ENCODE data around the gene ZNF584.
"Not testable (repeated sequence)": the region's sequence is repeated elsewhere in the genome, so short reads cannot be mapped to it uniquely, and the experiment has no call there.

Gene ZNF584

GRCh38 chr19:58408152-58409009, at the start of gene ZNF584:
ZNF584 (plus strand) TSS chr19:58408649; CDS start chr19:58409148, 499 bp downstream.
- H3K27me3 ChIP-seq (ENCODE audit: low read depth), result no peaks in the 10 kb centered on the region
- H3K36me3 ChIP-seq (replicated peaks), result peaks cover 8% of the 10 kb centered on the region
- peak within 1 kb of the TSS; percentile 97 for H3K4me3 ChIP-seq
- peaks cover 9% of the 10 kb centered on the region for H3K4me1 ChIP-seq
- H3K9me3 ChIP-seq, result no peaks in the 10 kb centered on the region
- in situ Hi-C loops (cut with MboI; ENCODE audit: low sequenced_read_pairs), result no loop called here
- DNase-seq (ENCODE audit: low spot score in 2 of 2), result peak; percentile 96 to 97

GRCh38 chr19:58361900-58362271, 46.6 kb upstream of the ZNF584 start:
- peak; percentile 8 to 65 for DNase-seq (ENCODE audit: low spot score in 2 of 2)
- Histone ChIP-seq H3K4me3 (peak overlapping the region; percentile 92), H3K9me3 (no peaks in the 10 kb centered on the region), H3K27me3 (ENCODE audit: low read depth) (no peaks in the 10 kb centered on the region), H3K36me3 (replicated peaks) (peaks cover 3% of the 10 kb centered on the region; the same call in 1 of the 2 replicates), H3K4me1 (peaks cover 6% of the 10 kb centered on the region; the same call in 1 of the 2 replicates)
- in situ Hi-C loops (cut with MboI; ENCODE audit: low sequenced_read_pairs), result no loop called here

DNA sequence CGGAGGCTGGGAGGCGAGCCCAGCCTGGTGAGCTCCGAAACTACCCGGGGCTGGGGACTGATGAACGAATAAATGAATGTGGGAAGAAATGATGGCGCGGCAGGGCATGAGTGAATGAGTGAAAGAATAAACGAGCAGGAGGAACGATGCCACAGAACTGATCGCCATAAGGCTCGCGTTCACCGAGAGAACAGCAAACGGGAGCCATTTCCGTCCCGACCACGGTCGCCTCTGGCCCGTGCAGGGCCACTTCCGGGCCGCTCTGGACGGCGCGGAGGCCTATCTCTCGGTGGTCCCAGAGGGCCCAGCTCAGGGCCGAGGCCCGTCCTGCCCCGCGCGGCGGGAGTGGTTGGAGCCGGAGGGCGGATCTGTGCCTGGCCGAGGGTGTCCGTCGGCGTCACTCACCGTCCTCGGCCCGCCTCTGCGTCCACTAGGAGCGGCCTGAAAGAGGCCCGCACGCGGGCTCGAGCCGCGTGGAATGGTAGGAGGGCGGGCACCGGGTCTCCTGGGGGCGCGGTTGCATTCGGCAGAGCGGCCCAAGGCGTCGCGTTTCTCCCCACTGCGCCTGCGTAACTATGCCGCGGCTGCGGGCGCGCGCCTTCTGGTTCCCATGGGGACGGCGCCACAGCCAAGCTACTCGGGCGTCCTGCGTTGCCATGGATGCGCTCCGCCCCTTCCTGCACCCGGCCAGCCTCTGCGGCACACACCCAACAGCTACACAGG, 46.0 kb upstream of the ZNF584 start, which contains the start of gene ZNF497:
Gene ZNF497 (minus strand): TSS at position 480 of the 723 bp plus-strand sequence. CDS start 5,116 bp downstream, outside the sequence.
- Histone ChIP-seq H3K27me3 (ENCODE audit: low read depth) (no peaks in the 10 kb centered on the region), H3K4me3 (peak within 1 kb of the TSS; percentile 92), H3K4me1 (peaks cover 6% of the 10 kb centered on the region; the same call in 1 of the 2 replicates), H3K36me3 (replicated peaks) (peaks cover 3% of the 10 kb centered on the region; the same call in 1 of the 2 replicates), H3K9me3 (no peaks in the 10 kb centered on the region)
- in situ Hi-C loops (cut with MboI; ENCODE audit: low sequenced_read_pairs), result no loop called here
- DNase-seq (ENCODE audit: low spot score in 2 of 2), result peak; percentile 90 to 98

DNA sequence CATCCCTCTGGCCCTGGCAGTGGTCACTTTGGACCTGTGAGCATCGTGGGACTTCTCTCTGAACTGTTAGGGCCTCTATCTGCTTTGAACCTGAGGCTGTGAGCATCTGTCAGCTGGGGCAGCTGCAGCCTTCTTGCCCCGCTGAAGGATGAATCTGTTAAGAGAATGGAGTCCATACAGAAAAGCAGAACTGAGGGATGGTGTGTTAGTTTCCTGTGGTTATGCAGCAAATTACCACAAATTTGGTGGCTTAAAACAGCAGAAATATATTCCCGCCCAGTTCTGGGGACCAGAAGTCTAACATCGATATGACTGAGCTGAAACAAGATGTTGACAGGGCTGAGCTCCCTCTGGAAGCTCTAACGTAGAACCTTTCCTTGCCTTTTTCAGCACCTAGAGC, 44.3 kb upstream of the ZNF584 start:
- in situ Hi-C loops (cut with MboI; ENCODE audit: low sequenced_read_pairs), result no loop called here
- H3K27me3 ChIP-seq (ENCODE audit: low read depth), result no peaks in the 10 kb centered on the region
- no peak for DNase-seq (ENCODE audit: low spot score in 2 of 2)
- H3K4me1 ChIP-seq, result peaks cover 6% of the 10 kb centered on the region; the same call in 1 of the 2 replicates
- peaks cover 3% of the 10 kb centered on the region; the same call in 1 of the 2 replicates for H3K36me3 ChIP-seq (replicated peaks)
- H3K4me3 ChIP-seq, result no peak overlapping the region
- no peaks in the 10 kb centered on the region for H3K9me3 ChIP-seq

- DNase-seq (ENCODE audit: low spot score in 2 of 2), result no peak
- Histone ChIP-seq H3K4me3 (no peak overlapping the region), H3K27me3 (ENCODE audit: low read depth) (no peaks in the 10 kb centered on the region), H3K4me1 (peaks cover under 1% of the 10 kb centered on the region; the same call in 1 of the 2 replicates), H3K9me3 (no peaks in the 10 kb centered on the region), H3K36me3 (replicated peaks) (peaks cover 3% of the 10 kb centered on the region; the same call in 1 of the 2 replicates)
- in situ Hi-C loops (cut with MboI; ENCODE audit: low sequenced_read_pairs), result no loop called here
Observed at GRCh38 chr19:58366585-58367430, 41.6 kb upstream of the ZNF584 start.

DNA sequence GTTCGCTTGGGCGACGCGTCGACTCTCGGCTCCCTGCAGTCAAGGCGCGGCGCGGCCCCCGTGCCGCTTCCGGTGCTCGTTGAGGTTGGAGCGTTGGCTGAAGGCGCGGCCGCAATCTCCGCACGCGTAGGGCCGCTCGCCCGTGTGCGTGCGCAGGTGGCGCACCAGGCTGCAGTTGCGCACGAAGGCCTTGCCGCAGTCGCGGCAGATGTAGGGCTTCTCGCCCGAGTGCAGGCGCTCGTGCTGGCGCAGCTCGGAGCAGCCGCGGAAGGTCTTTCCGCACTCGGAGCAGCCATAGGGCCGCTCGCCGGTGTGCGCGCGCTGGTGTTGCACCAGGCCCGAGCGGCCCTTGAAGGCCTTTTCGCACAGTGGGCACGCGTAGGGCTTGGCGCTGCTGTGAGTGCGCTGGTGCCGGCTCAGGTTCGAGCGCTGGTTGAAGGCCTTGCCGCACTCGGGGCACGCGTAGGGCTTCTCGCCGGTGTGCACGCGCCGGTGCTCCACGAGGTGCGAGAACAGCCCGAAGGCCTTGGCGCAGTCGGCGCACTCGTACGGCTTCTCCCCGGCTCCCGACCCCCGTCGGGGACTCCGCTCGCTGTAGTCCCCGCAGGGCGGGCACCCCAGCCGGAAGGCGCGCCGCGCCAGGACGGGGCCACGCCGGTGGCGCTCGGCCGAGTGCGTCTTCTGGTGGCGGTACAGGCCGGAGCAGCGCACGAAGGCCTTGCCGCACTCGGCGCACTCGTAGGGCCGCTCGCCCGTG, 40.6 kb upstream of the ZNF584 start:
- no peak overlapping the region for H3K4me3 ChIP-seq
- H3K27me3 ChIP-seq (ENCODE audit: low read depth), result no peaks in the 10 kb centered on the region
- no peak for DNase-seq (ENCODE audit: low spot score in 2 of 2)
- no peaks in the 10 kb centered on the region for H3K36me3 ChIP-seq (replicated peaks)
- in situ Hi-C loops (cut with MboI; ENCODE audit: low sequenced_read_pairs), result no loop called here
- H3K9me3 ChIP-seq, result no peaks in the 10 kb centered on the region
- H3K4me1 ChIP-seq, result no peaks in the 10 kb centered on the region

- in situ Hi-C loops (cut with MboI; ENCODE audit: low sequenced_read_pairs), result no loop called here
- DNase-seq (ENCODE audit: low spot score in 2 of 2), result no peak
- Histone ChIP-seq H3K36me3 (replicated peaks) (no peaks in the 10 kb centered on the region), H3K27me3 (ENCODE audit: low read depth) (no peaks in the 10 kb centered on the region), H3K9me3 (no peaks in the 10 kb centered on the region), H3K4me1 (no peaks in the 10 kb centered on the region), H3K4me3 (no peak overlapping the region)
Observed at GRCh38 chr19:58368561-58369360, 39.7 kb upstream of the ZNF584 start.

DNA sequence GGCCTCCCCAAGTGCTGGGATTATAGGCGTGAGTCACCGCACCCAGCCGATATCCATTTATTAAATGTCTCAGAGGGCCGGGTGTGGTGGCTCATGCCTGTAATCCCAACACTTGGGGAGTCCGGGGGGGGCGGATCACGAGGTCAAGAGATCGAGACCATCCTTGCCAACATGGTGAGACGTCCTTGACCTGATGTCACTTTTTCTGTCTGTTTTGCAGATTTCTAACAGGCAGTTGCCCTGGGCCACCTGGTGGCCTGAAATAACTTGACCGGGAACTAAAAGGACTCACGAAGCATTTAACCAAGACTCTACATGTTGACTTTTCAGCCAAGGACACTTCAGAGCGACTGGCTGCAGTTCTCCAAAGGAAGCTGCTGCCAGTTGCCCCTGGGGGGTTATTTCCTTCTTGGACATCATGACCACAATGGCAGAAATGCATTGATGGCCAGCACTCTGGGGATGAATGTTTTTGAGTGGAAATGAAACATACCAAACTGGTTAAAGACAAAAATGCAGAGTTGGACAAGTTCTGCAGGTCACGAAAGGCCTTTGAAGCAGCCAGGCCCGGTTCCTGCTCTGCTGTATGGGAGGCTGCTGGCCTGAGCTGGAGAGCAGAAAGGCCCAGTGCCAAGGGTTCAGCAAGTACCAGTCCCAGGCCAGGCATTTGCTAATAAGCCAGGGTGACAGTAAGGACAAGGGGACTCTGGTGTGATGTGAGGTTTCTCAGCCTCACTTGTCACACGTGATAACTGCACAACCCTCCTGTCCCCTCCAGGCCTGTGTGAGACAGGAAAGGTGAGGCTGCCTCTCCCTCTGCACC, 35.9 kb upstream of the ZNF584 start:
- no peaks in the 10 kb centered on the region for H3K9me3 ChIP-seq
- no peaks in the 10 kb centered on the region for H3K27me3 ChIP-seq (ENCODE audit: low read depth)
- H3K36me3 ChIP-seq (replicated peaks), result no peaks in the 10 kb centered on the region
- no peak for DNase-seq (ENCODE audit: low spot score in 2 of 2)
- in situ Hi-C loops (cut with MboI; ENCODE audit: low sequenced_read_pairs), result no loop called here
- no peaks in the 10 kb centered on the region for H3K4me1 ChIP-seq
- no peak overlapping the region for H3K4me3 ChIP-seq

GRCh38 chr19:58374200-58374599, 34.2 kb upstream of the ZNF584 start:
- H3K9me3 ChIP-seq, result no peaks in the 10 kb centered on the region
- no peak overlapping the region for H3K4me3 ChIP-seq
- H3K36me3 ChIP-seq (replicated peaks), result no peaks in the 10 kb centered on the region
- no peaks in the 10 kb centered on the region for H3K27me3 ChIP-seq (ENCODE audit: low read depth)
- no peak for DNase-seq (ENCODE audit: low spot score in 2 of 2)
- in situ Hi-C loops (cut with MboI; ENCODE audit: low sequenced_read_pairs), result no loop called here
- H3K4me1 ChIP-seq, result no peaks in the 10 kb centered on the region

- H3K9me3 ChIP-seq; H3K36me3 ChIP-seq (replicated peaks); in situ Hi-C loops (cut with MboI; ENCODE audit: low sequenced_read_pairs); H3K4me3 ChIP-seq; H3K4me1 ChIP-seq; DNase-seq (ENCODE audit: low spot score in 2 of 2); H3K27me3 ChIP-seq (ENCODE audit: low read depth): not testable (repeated sequence)
Observed at GRCh38 chr19:58376724-58377123, 31.7 kb upstream of the ZNF584 start.

- in situ Hi-C loops (cut with MboI; ENCODE audit: low sequenced_read_pairs), result no loop called here
- H3K4me3 ChIP-seq, result no peak overlapping the region
- H3K9me3 ChIP-seq, result no peaks in the 10 kb centered on the region
- no peak for DNase-seq (ENCODE audit: low spot score in 2 of 2)
- no peaks in the 10 kb centered on the region for H3K27me3 ChIP-seq (ENCODE audit: low read depth)
- peaks cover 8% of the 10 kb centered on the region; the same call in 1 of the 2 replicates for H3K4me1 ChIP-seq
- H3K36me3 ChIP-seq (replicated peaks), result no peaks in the 10 kb centered on the region
Observed at GRCh38 chr19:58379246-58379645, 29.2 kb upstream of the ZNF584 start.

Data from HAP-1 (cell line).